Measurements from ENCODE around the gene MB. TPM values are rescaled to one million over a fixed set of nuclear protein-coding genes. Genes with fewer than 3 reads are reported as not detected.

Gene MB
- total RNA-seq, 1 experiment from 2014 or later: 1.5 TPM

DNA sequence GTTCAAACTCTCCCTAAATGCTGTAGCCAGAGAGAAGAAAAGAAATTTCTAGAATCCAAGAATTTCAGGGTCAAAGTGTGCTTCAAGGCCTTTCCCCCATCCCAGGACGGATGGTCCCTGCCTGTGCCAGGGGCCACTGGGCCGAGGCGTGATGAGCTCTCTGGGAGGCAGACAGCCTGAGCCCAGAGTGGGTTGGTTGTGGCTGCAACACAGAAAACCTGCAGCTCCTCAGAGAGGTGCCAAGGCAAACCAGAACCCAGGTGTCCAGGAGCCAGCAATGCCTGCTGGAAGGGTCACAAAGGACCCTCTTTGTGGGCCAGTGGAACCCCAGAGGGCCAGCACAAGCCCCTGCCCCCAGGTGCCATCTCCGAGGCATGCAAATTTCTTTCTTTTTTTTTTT is 28.5 kb upstream of the MB start:
- Histone ChIP-seq H3K4me1 (ENCODE audit: control insufficient read depth in 1 of 2, insufficient read depth in 2 of 2, low read length in 2 of 2) (peaks cover 20 to 37% of the 10 kb centered on the region in 2 experiments), H3K4me2 (ENCODE audit: low read length) (no peak overlapping the region), H3K27ac (ENCODE audit: low read depth, low read length) (no peak overlapping the region), H3K36me3 (ENCODE audit: control insufficient read depth in 1 of 2, insufficient read depth in 2 of 2, low read length in 2 of 2) (no peaks in the 10 kb centered on the region), H3K9me3 (ENCODE audit: control insufficient read depth in 1 of 2, insufficient read depth in 1 of 2, low read depth in 1 of 2, low read length in 2 of 2) (no peaks in the 10 kb centered on the region), H3K4me3 (replicated peaks in 1 of 2; ENCODE audit: low read depth in 1 of 2, low read length in 2 of 2) (no peak overlapping the region), H3K79me2 (ENCODE audit: insufficient read depth, low read length) (no peaks in the 10 kb centered on the region), H3K27me3 (ENCODE audit: insufficient read depth, low read length) (no peaks in the 10 kb centered on the region), H2AFZ (ENCODE audit: low read depth, low read length, poor library complexity, severe bottlenecking) (no peak overlapping the region), H3K9ac (ENCODE audit: low read length) (no peak overlapping the region), H3K9me2 (ENCODE audit: insufficient read depth) (no peaks in the 10 kb centered on the region), H4K20me1 (ENCODE audit: insufficient read depth) (no peaks in the 10 kb centered on the region)
- DNase-seq (ENCODE audit: low read depth, low spot score): no peak
- ChIA-PET POLR2A (no interaction called here), CTCF (no interaction called here), RAD21 (ENCODE audit: low non-redundant PET in 1 of 2, low total read pairs in 2 of 2, uncharacterized antibody in 2 of 2, unreplicated experiment in 2 of 2) (no interaction called here)
- intact Hi-C loops (cut with micrococcal nuclease): no loop called here
- TF ChIP-seq SP1 (IDR thresholded peaks at IDR 0.05; ENCODE audit: low read depth): no peak
- no peak for TF ChIP-seq ATF3 (IDR thresholded peaks at IDR 0.05)
- TF ChIP-seq CBX3 (IDR thresholded peaks at IDR 0.05; ENCODE audit: low read depth): no peak
- TF ChIP-seq RAD21 (IDR thresholded peaks at IDR 0.05; ENCODE audit: low read depth): no peak
- no peak for TF ChIP-seq YY1 (IDR thresholded peaks at IDR 0.05; ENCODE audit: extremely low read depth, insufficient replicate concordance, low read depth, low read length)
- no peak for TF ChIP-seq EZH2phosphoT487 (IDR thresholded peaks at IDR 0.05; ENCODE audit: borderline replicate concordance)
- TF ChIP-seq TCF7L2 (IDR thresholded peaks at IDR 0.05; ENCODE audit: borderline replicate concordance, extremely low read depth, insufficient read depth, insufficient read length): no peak
- TF ChIP-seq SIN3A (IDR thresholded peaks at IDR 0.05; ENCODE audit: low read depth): no peak
- no peak for TF ChIP-seq CEBPB (IDR thresholded peaks at IDR 0.05; ENCODE audit: low read depth)
- TF ChIP-seq ELF1 (IDR thresholded peaks at IDR 0.05; ENCODE audit: borderline replicate concordance, low read depth): no peak
- TF ChIP-seq ZNF274 (IDR thresholded peaks at IDR 0.05; ENCODE audit: low read depth, low read length): no peak
- no peak for TF ChIP-seq POLR2AphosphoS5 (IDR thresholded peaks at IDR 0.05; ENCODE audit: low read depth, low read length)
- no peak for TF ChIP-seq FOSL1 (IDR thresholded peaks at IDR 0.05; ENCODE audit: low read depth)
- TF ChIP-seq, protein P1, sequence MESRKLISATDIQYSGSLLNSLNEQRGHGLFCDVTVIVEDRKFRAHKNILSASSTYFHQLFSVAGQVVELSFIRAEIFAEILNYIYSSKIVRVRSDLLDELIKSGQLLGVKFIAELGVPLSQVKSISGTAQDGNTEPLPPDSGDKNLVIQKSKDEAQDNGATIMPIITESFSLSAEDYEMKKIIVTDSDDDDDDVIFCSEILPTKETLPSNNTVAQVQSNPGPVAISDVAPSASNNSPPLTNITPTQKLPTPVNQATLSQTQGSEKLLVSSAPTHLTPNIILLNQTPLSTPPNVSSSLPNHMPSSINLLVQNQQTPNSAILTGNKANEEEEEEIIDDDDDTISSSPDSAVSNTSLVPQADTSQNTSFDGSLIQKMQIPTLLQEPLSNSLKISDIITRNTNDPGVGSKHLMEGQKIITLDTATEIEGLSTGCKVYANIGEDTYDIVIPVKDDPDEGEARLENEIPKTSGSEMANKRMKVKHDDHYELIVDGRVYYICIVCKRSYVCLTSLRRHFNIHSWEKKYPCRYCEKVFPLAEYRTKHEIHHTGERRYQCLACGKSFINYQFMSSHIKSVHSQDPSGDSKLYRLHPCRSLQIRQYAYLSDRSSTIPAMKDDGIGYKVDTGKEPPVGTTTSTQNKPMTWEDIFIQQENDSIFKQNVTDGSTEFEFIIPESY (IDR thresholded peaks at IDR 0.05; ENCODE audit: extremely low read depth, insufficient replicate concordance, low read length): no peak
- ATAC-seq: no peak
- no TSS peak for BruUV-seq (replicated peaks)
